Measurements from ENCODE around the gene PSKH1.

DNA sequence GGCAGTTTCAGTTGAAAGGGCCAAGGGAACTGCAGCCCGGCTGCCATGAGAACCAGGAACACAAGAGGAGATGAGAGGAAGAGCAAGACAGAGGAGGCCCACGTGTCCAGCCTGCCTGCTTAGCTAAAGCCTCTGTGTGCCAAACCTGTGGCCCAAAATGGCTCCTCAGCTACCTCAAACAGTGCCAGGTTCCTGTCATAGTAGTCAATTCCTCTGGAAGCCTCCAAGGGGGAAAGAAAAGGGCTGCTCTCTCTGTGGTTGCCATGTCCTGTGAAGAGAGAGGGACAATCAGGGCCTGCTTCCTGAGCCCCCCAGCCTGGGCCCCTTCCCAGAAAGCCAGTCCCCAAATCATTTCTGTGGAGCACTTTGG lies 70.2 kb downstream of the PSKH1 start:
- TF ChIP-seq CTCF (conservative IDR thresholded peaks at IDR 0.05; ENCODE audit: low read depth, low read length): no peak
- no peak for TF ChIP-seq EZH2 (IDR thresholded peaks at IDR 0.05; ENCODE audit: borderline replicate concordance, low read depth, low read length, poor library complexity, severe bottlenecking)

Measured in A673 (cell line).